Loucy (cell line): ENCODE data around the gene PPP1R26.

Source experiments
- CTCF ChIP-seq: fragments of 200-600 bp; sonication (generic); conservative IDR thresholded peaks from 2 replicates; pipeline ENCODE4 v1.5.1; 2014; ENCODE audit warnings: mild to moderate bottlenecking, antibody characterized with exemption, low read length
- EZH2phosphoT487 ChIP-seq: fragments of 200-600 bp; IDR thresholded peaks from 2 replicates; pipeline ENCODE4 v1.6.1; 2018; ENCODE audit warnings: antibody characterized with exemption, mild to moderate bottlenecking, moderate library complexity, borderline replicate concordance

GRCh38 chr9:135525241-135526088, 45.9 kb downstream of the PPP1R26 start:
- no peak for TF ChIP-seq EZH2phosphoT487
- TF ChIP-seq CTCF: no peak
